ENCODE results near the gene PCBP2. TPM values are rescaled to one million over a fixed set of nuclear protein-coding genes. Genes with fewer than 3 reads are reported as not detected.

Gene PCBP2
- total and polyA plus RNA-seq, 2 of the 4 experiments (the other 2 are of a cell fraction): 190 to 586 TPM

DNA sequence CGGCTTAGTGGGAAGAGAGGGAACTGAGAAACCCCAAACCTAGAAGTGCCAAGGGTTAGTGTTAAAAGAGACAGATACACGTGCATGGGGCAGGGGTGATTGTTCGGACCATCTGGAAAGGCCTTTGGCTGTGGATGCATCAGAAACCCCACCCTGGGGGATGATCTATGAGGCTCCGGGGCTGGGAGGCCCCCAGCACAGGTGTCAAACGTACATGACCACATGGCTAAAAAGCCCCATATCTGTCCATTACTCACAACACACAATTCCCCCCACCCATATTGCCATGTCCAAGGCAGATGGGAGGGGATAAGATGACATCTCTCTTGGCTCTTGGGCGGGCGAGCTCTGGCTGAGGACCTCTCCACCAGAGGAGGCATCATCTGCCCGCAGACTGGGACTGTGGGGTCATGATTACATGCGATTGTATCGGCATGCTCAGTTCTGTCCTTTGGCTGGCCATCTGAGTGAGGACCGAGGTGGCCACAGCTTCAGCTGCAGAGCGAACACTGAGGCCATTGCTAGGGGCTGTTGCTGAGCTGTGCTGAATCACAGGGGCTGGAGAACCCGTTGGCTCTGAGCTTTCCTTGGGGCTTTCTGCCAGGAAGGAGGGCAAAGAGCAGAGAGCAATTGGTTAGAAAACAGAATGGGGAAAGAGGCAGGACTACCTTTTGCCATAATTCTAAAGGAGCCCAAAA lies 65.0 kb downstream of the PCBP2 start:
- no peaks in the 10 kb centered on the region for H3K27me3 ChIP-seq (ENCODE audit: control insufficient read depth, insufficient read depth, low read length)
- no peak overlapping the region for H3K18ac ChIP-seq (ENCODE audit: low read depth, low read length)
- H3K14ac ChIP-seq (replicated peaks; ENCODE audit: low read depth, low read length): no peak overlapping the region
- no peak overlapping the region for H3K4me3 ChIP-seq (ENCODE audit: insufficient read depth, low read depth, low read length)
- no peak for DNase-seq
- H2BK120ac ChIP-seq (ENCODE audit: low read depth, low read length): no peak overlapping the region
- no peaks in the 10 kb centered on the region; the same call in 1 of the 2 replicates for H4K20me1 ChIP-seq (ENCODE audit: insufficient read depth, low read length)
- H3K4ac ChIP-seq (ENCODE audit: low read depth, low read length): no peak overlapping the region
- intact Hi-C loops (cut with micrococcal nuclease) (no loop called here), in situ Hi-C loops (cut with MboI; ENCODE audit: low sequenced_read_pairs) (loop anchor here (10.0 kb wide), 1 partner anchor 302 kb away; no protein-coding TSS in a partner anchor), dilution Hi-C loops (cut with HindIII; ENCODE audit: low sequenced_read_pairs, unreplicated experiment) (no loop called here)
- no peak overlapping the region for H3K9ac ChIP-seq (ENCODE audit: low read depth, low read length)
- peaks cover 49% of the 10 kb centered on the region for H3K36me3 ChIP-seq (ENCODE audit: control insufficient read depth, insufficient read depth, low read length)
- H2BK20ac ChIP-seq (ENCODE audit: low read depth, low read length): no peak overlapping the region
- ChIA-PET CTCF (no interaction called here), POLR2A (ENCODE audit: unreplicated experiment) (no interaction called here)
- H4K8ac ChIP-seq (ENCODE audit: low read depth in 2 of 2, low read length in 2 of 2): no peak overlapping the region
- H2AFZ ChIP-seq (replicated peaks; ENCODE audit: low read length, poor library complexity): no peak overlapping the region
- H3K56ac ChIP-seq (ENCODE audit: extremely low read depth, insufficient read depth, low read length): no peak overlapping the region
- TF ChIP-seq POLR2A (IDR thresholded peaks at IDR 0.05; ENCODE audit: low read depth, low read length) (no peak), SMC3 (IDR thresholded peaks at IDR 0.05; ENCODE audit: low read depth, low read length) (no peak), MAZ (IDR thresholded peaks at IDR 0.05; ENCODE audit: borderline replicate concordance, low read depth, low read length) (no peak), MAFK (IDR thresholded peaks at IDR 0.05; ENCODE audit: low read depth, low read length) (no peak), CHD1 (IDR thresholded peaks at IDR 0.05; ENCODE audit: low read depth, low read length) (no peak), RCOR1 (IDR thresholded peaks at IDR 0.05; ENCODE audit: insufficient replicate concordance, low read length) (no peak), NFE2L2 (IDR thresholded peaks at IDR 0.05; ENCODE audit: low read depth, low read length) (no peak), CEBPB (IDR thresholded peaks at IDR 0.05; ENCODE audit: low read depth, low read length) (no peak), RAD21 (IDR thresholded peaks at IDR 0.05; ENCODE audit: low read length) (no peak)
- TF ChIP-seq, protein P1, sequence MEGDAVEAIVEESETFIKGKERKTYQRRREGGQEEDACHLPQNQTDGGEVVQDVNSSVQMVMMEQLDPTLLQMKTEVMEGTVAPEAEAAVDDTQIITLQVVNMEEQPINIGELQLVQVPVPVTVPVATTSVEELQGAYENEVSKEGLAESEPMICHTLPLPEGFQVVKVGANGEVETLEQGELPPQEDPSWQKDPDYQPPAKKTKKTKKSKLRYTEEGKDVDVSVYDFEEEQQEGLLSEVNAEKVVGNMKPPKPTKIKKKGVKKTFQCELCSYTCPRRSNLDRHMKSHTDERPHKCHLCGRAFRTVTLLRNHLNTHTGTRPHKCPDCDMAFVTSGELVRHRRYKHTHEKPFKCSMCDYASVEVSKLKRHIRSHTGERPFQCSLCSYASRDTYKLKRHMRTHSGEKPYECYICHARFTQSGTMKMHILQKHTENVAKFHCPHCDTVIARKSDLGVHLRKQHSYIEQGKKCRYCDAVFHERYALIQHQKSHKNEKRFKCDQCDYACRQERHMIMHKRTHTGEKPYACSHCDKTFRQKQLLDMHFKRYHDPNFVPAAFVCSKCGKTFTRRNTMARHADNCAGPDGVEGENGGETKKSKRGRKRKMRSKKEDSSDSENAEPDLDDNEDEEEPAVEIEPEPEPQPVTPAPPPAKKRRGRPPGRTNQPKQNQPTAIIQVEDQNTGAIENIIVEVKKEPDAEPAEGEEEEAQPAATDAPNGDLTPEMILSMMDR (conservative IDR thresholded peaks at IDR 0.05; ENCODE audit: low read depth, low read length): no peak
- TF ChIP-seq, protein P2, sequence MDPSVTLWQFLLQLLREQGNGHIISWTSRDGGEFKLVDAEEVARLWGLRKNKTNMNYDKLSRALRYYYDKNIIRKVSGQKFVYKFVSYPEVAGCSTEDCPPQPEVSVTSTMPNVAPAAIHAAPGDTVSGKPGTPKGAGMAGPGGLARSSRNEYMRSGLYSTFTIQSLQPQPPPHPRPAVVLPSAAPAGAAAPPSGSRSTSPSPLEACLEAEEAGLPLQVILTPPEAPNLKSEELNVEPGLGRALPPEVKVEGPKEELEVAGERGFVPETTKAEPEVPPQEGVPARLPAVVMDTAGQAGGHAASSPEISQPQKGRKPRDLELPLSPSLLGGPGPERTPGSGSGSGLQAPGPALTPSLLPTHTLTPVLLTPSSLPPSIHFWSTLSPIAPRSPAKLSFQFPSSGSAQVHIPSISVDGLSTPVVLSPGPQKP (IDR thresholded peaks at IDR 0.05; ENCODE audit: borderline replicate concordance, low read depth, low read length): no peak
- H2AK5ac ChIP-seq (ENCODE audit: low read depth, low read length): no peak overlapping the region
- H3K27ac ChIP-seq (ENCODE audit: insufficient read depth, low read length): no peak overlapping the region
- no peak overlapping the region for H2BK5ac ChIP-seq (ENCODE audit: low read depth, low read length, poor library complexity, severe bottlenecking)
- no TSS peak for BruUV-seq (replicated peaks)
- no peak overlapping the region for H2BK15ac ChIP-seq (ENCODE audit: low read depth, low read length)
- no peak overlapping the region for H3K4me2 ChIP-seq (ENCODE audit: low read depth, low read length)
- H3K79me1 ChIP-seq (ENCODE audit: low read depth in 1 of 2, low read length in 2 of 2): peaks cover 0 to 3% of the 10 kb centered on the region in 2 experiments; a peak in 1 of 4 replicates
- H3K9me1 ChIP-seq (ENCODE audit: insufficient read depth, low read length): no peaks in the 10 kb centered on the region
- no peak overlapping the region for H4K91ac ChIP-seq (ENCODE audit: insufficient read depth, low read depth, low read length)
- no peak overlapping the region for H3K23ac ChIP-seq (ENCODE audit: low read depth, low read length)
- 98% methylated on average over 5 of the region's 13 CpGs; no CpG with 5 or more reads in 1 of the 2 experiments for WGBS, 2 experiments (ENCODE audit: extremely low coverage in 2 of 2, insufficient read length in 1 of 2)
- H3K9me3 ChIP-seq (ENCODE audit: control insufficient read depth, insufficient read depth, low read length): no peaks in the 10 kb centered on the region
- no peaks in the 10 kb centered on the region for H3K4me1 ChIP-seq (ENCODE audit: control insufficient read depth, insufficient read depth, low read length)
- ATAC-seq (ENCODE audit: low read depth): no peak
- H4K5ac ChIP-seq (ENCODE audit: low read depth, low read length): no peak overlapping the region
- H2AK9ac ChIP-seq (replicated peaks; ENCODE audit: low read depth, low read length, poor library complexity): no peak overlapping the region

All from IMR-90 (cell line).